AG04450 (cell line): Measurements from ENCODE around the gene GPHN. TPM values are rescaled to one million over a fixed set of nuclear protein-coding genes. Genes with fewer than 3 reads are reported as not detected.
"Not testable (repeated sequence)": the region's sequence is repeated elsewhere in the genome, so short reads cannot be mapped to it uniquely, and the experiment has no call there.

Source experiments
- CTCF ChIA-PET: fragments of 300-600, 350-600 bp; formaldehyde crosslinking; extraction: SDS; loops from one replicate; lab custom pipeline; 2022; ENCODE audit warnings: antibody characterized with exemption, inconsistent platforms; lab: Charles Lee
- POLR2A ChIA-PET: fragments of 350-600 bp; formaldehyde crosslinking; extraction: SDS; loops from one replicate; lab custom pipeline; 2021; ENCODE audit warnings: antibody characterized with exemption, inconsistent platforms; lab: Yijun Ruan, JAX
- DNase-seq: peaks from one replicate; pipeline ENCODE4 v3.0.0-alpha.2; 2011; ENCODE audit warnings: low read depth, low spot score
- H3K27ac ChIP-seq: one replicate; pipeline ENCODE4 v1.5.1; 2012; ENCODE audit warnings: low read depth, low read length, control low read depth
- H3K27me3 ChIP-seq: one replicate; pipeline ENCODE4 v1.6.0; 2012; ENCODE audit warnings: low read length; ENCODE audit not compliant: control insufficient read depth, insufficient read depth
- H3K4me3 ChIP-seq: 2 replicates; pipeline ENCODE4 v1.5.1; 2011; ENCODE audit warnings: mild to moderate bottlenecking, low read depth, low read length, control low read depth
- H3K9me3 ChIP-seq: 2 replicates; pipeline ENCODE4 v1.5.1; 2012; ENCODE audit warnings: low read length; ENCODE audit not compliant: control insufficient read depth, insufficient read depth
- CTCF ChIP-seq: IDR thresholded peaks from 2 replicates; pipeline ENCODE4 v1.5.1; 2011; ENCODE audit warnings: low read depth, low read length, control low read depth, inconsistent platforms
- polyA plus RNA-seq: library from polyadenylated mRNA; depleted of rRNA; stranded (reverse); fragments of >200 nt; gene quantifications from 2 replicates; pipeline ENCODE4 v1.2.3, GENCODE V29; 2011

Gene GPHN
- polyA plus RNA-seq, 1 experiment: 7.7 TPM

GRCh38 chr14:66724996-66725395 is 217.0 kb downstream of the GPHN start:
- CTCF ChIA-PET: no interaction called here
- H3K9me3 ChIP-seq: no peaks in the 10 kb centered on the region; the same call in 1 of the 2 replicates
- no peak overlapping the region for H3K27ac ChIP-seq

GRCh38 chr14:66731298-66731697 is 223.4 kb downstream of the GPHN start:
- POLR2A ChIA-PET, H3K9me3 ChIP-seq, H3K4me3 ChIP-seq, H3K27me3 ChIP-seq, DNase-seq, H3K27ac ChIP-seq, CTCF ChIA-PET: not testable (repeated sequence)

More at GRCh38 chr14:66724996-66725395, 217.0 kb downstream of the GPHN start:
- no peak overlapping the region for H3K4me3 ChIP-seq
- no peak for TF ChIP-seq CTCF
- no peak for DNase-seq
- POLR2A ChIA-PET: no interaction called here
- no peaks in the 10 kb centered on the region for H3K27me3 ChIP-seq

GRCh38 chr14:66735853-66736252 is 227.9 kb downstream of the GPHN start:
- POLR2A ChIA-PET: no interaction called here
- no peak for DNase-seq
- CTCF ChIA-PET: interaction anchor here (1.6 kb wide), 1 partner anchor 11 kb away, joined by 6 read pairs; no protein-coding TSS in a partner anchor

GRCh38 chr14:66739826-66740225 is 231.9 kb downstream of the GPHN start:
- CTCF ChIA-PET: no interaction called here

More at GRCh38 chr14:66735853-66736252, 227.9 kb downstream of the GPHN start:
- no peak for TF ChIP-seq CTCF
- no peaks in the 10 kb centered on the region for H3K27me3 ChIP-seq
- H3K9me3 ChIP-seq: 0 out of 2 replicates have a peak, but pooled peaks cover 3% of the 10 kb centered on the region
- no peak overlapping the region for H3K4me3 ChIP-seq
- H3K27ac ChIP-seq: no peak overlapping the region

GRCh38 chr14:66745078-66745477 is 237.1 kb downstream of the GPHN start:
- DNase-seq: no peak
- ChIA-PET POLR2A (no interaction called here), CTCF (interaction anchor here (3.1 kb wide), 1 partner anchor 121 kb away, joined by 21 read pairs; no protein-coding TSS in a partner anchor)
- no peak for TF ChIP-seq CTCF
- Histone ChIP-seq H3K4me3 (no peak overlapping the region), H3K27me3 (no peaks in the 10 kb centered on the region), H3K9me3 (no peaks in the 10 kb centered on the region), H3K27ac (no peak overlapping the region)

More at GRCh38 chr14:66739826-66740225, 231.9 kb downstream of the GPHN start:
- no peaks in the 10 kb centered on the region for H3K9me3 ChIP-seq
- no peak for TF ChIP-seq CTCF
- no peak for DNase-seq
- H3K4me3 ChIP-seq: no peak overlapping the region
- POLR2A ChIA-PET: no interaction called here
- H3K27me3 ChIP-seq: no peaks in the 10 kb centered on the region
- H3K27ac ChIP-seq: no peak overlapping the region
